Nephron (organoid): ENCODE results near the gene ELK4.
A peak's percentile ranks its signal among the peaks of the same experiment; 100 is the strongest.

Experiments
- H3K27ac Mint-ChIP-seq, 3 experiments: 2 replicates each; pipeline ENCODE4 v1.8.0; 2020; ENCODE audit warnings: mixed read lengths in 3 of 3, mild to moderate bottlenecking in 2 of 3, moderate library complexity in 1 of 3
- H3K27me3 Mint-ChIP-seq: 2 replicates; pipeline ENCODE4 v1.8.0; 2021; ENCODE audit warnings: low read depth, mild to moderate bottlenecking, moderate library complexity, mixed read lengths
- H3K36me3 Mint-ChIP-seq: 2 replicates; pipeline ENCODE4 v1.8.0; 2020; ENCODE audit warnings: low read depth, mixed read lengths
- H3K4me1 Mint-ChIP-seq: 2 replicates; pipeline ENCODE4 v1.8.0; 2020; ENCODE audit warnings: mixed read lengths
- H3K4me3 Mint-ChIP-seq, 3 experiments: 2 replicates each; pipeline ENCODE4 v1.8.0; 2020; ENCODE audit warnings: mild to moderate bottlenecking in 3 of 3, mixed read lengths in 3 of 3, moderate library complexity in 2 of 3
- H3K9me3 Mint-ChIP-seq: 2 replicates; pipeline ENCODE4 v1.8.0; 2020; ENCODE audit warnings: mixed read lengths
- CTCF ChIP-seq, 3 experiments: fragments of 200-600 bp; sonication (generic); IDR thresholded peaks; one replicate each; pipeline ENCODE4 v1.5.0; 2021; ENCODE audit warnings: antibody characterized with exemption in 3 of 3; ENCODE audit not compliant: unreplicated experiment in 3 of 3

Gene ELK4

GRCh38 chr1:205670611-205671430 lies 39.0 kb upstream of the ELK4 start:
- TF ChIP-seq CTCF (IDR thresholded peaks at IDR 0.05; ENCODE audit: unreplicated experiment in 3 of 3): no peak
- H3K27me3 Mint-ChIP-seq: peaks cover 10% of the 10 kb centered on the region
- H3K4me1 Mint-ChIP-seq: peaks cover 69% of the 10 kb centered on the region
- H3K9me3 Mint-ChIP-seq: no peaks in the 10 kb centered on the region
- peak overlapping the region in 2 of 3 experiments; percentile 48 to 63 for H3K4me3 Mint-ChIP-seq
- H3K36me3 Mint-ChIP-seq: no peaks in the 10 kb centered on the region
- peak overlapping the region; percentile 57 to 94 (median 92) for H3K27ac Mint-ChIP-seq

GRCh38 chr1:205670150-205670446 lies 38.3 kb upstream of the ELK4 start:
- peaks cover 10% of the 10 kb centered on the region for H3K27me3 Mint-ChIP-seq
- H3K9me3 Mint-ChIP-seq: no peaks in the 10 kb centered on the region
- peak overlapping the region in 1 of 3 experiments; percentile 63 for H3K4me3 Mint-ChIP-seq
- no peak for TF ChIP-seq CTCF (IDR thresholded peaks at IDR 0.05; ENCODE audit: unreplicated experiment in 3 of 3)
- peaks cover 69% of the 10 kb centered on the region for H3K4me1 Mint-ChIP-seq
- H3K27ac Mint-ChIP-seq: peak overlapping the region in 2 of 3 experiments; percentile 57 to 94
- no peaks in the 10 kb centered on the region for H3K36me3 Mint-ChIP-seq

- Mint-ChIP-seq H3K36me3 (no peaks in the 10 kb centered on the region), H3K27ac (peak overlapping the region; percentile 63 to 94 (median 89)), H3K4me3 (peak overlapping the region; percentile 36 to 58 (median 56)), H3K4me1 (peaks cover 70% of the 10 kb centered on the region), H3K9me3 (no peaks in the 10 kb centered on the region), H3K27me3 (peaks cover 10% of the 10 kb centered on the region)
- TF ChIP-seq CTCF (IDR thresholded peaks at IDR 0.05; ENCODE audit: unreplicated experiment in 3 of 3): no peak
Observed at GRCh38 chr1:205669341-205670149, 37.7 kb upstream of the ELK4 start.

GRCh38 chr1:205668951-205669340 lies 37.1 kb upstream of the ELK4 start:
- peaks cover 10% of the 10 kb centered on the region for H3K27me3 Mint-ChIP-seq
- H3K27ac Mint-ChIP-seq: peak overlapping the region; percentile 58 to 89 (median 63)
- peak overlapping the region; percentile 36 to 58 (median 56) for H3K4me3 Mint-ChIP-seq
- H3K4me1 Mint-ChIP-seq: peaks cover 70% of the 10 kb centered on the region
- peak in 1 of 3 experiments; percentile 9 for TF ChIP-seq CTCF (IDR thresholded peaks at IDR 0.05; ENCODE audit: unreplicated experiment in 3 of 3)
- H3K9me3 Mint-ChIP-seq: no peaks in the 10 kb centered on the region
- H3K36me3 Mint-ChIP-seq: no peaks in the 10 kb centered on the region

- Mint-ChIP-seq H3K4me1 (peaks cover 66% of the 10 kb centered on the region), H3K27me3 (peaks cover 10% of the 10 kb centered on the region), H3K9me3 (no peaks in the 10 kb centered on the region), H3K36me3 (no peaks in the 10 kb centered on the region), H3K4me3 (peak overlapping the region in 2 of 3 experiments; percentile 8 to 47), H3K27ac (peak overlapping the region; percentile 43 to 63 (median 56))
- TF ChIP-seq CTCF (IDR thresholded peaks at IDR 0.05; ENCODE audit: unreplicated experiment in 3 of 3): no peak
Observed at GRCh38 chr1:205667909-205668643, 36.3 kb upstream of the ELK4 start.
